Measurements from ENCODE around the gene TIMP2. TPM values are rescaled to one million over a fixed set of nuclear protein-coding genes. Genes with fewer than 3 reads are reported as not detected.

TIMP2 gene
- total RNA-seq, 1 experiment from 2014 or later = 62.4 TPM

GRCh38 chr17:78875363-78876093, 49.7 kb downstream of the TIMP2 start:
- BruUV-seq (replicated peaks) = no TSS peak
- ChIA-PET CTCF (interaction anchor here (0.6 to 0.7 kb wide), 2 partner anchors 23 to 964 kb away, joined by 3 to 4 read pairs; partner anchors contain the start of gene CBX4), POLR2A (no interaction called here)
- H3K36me3 ChIP-seq (ENCODE audit: control insufficient read depth, insufficient read depth, low read length) = no peaks in the 10 kb centered on the region
- no peak overlapping the region for H3K4me3 ChIP-seq (ENCODE audit: low read depth in 2 of 2, low read length in 2 of 2)
- ATAC-seq (no peak; the same call in 1 of the 2 replicates), DNase-seq (ENCODE audit: low read depth, low spot score) (no peak)
- no peak for TF ChIP-seq TCF7L2 (IDR thresholded peaks at IDR 0.05; ENCODE audit: low read depth, low read length)
- TF ChIP-seq POLR2AphosphoS5 (IDR thresholded peaks at IDR 0.05; ENCODE audit: low read depth, low read length) = no peak
- TF ChIP-seq SIN3A (IDR thresholded peaks at IDR 0.05; ENCODE audit: borderline replicate concordance, insufficient read depth, low read depth, low read length) = no peak
- TF ChIP-seq, protein P1, sequence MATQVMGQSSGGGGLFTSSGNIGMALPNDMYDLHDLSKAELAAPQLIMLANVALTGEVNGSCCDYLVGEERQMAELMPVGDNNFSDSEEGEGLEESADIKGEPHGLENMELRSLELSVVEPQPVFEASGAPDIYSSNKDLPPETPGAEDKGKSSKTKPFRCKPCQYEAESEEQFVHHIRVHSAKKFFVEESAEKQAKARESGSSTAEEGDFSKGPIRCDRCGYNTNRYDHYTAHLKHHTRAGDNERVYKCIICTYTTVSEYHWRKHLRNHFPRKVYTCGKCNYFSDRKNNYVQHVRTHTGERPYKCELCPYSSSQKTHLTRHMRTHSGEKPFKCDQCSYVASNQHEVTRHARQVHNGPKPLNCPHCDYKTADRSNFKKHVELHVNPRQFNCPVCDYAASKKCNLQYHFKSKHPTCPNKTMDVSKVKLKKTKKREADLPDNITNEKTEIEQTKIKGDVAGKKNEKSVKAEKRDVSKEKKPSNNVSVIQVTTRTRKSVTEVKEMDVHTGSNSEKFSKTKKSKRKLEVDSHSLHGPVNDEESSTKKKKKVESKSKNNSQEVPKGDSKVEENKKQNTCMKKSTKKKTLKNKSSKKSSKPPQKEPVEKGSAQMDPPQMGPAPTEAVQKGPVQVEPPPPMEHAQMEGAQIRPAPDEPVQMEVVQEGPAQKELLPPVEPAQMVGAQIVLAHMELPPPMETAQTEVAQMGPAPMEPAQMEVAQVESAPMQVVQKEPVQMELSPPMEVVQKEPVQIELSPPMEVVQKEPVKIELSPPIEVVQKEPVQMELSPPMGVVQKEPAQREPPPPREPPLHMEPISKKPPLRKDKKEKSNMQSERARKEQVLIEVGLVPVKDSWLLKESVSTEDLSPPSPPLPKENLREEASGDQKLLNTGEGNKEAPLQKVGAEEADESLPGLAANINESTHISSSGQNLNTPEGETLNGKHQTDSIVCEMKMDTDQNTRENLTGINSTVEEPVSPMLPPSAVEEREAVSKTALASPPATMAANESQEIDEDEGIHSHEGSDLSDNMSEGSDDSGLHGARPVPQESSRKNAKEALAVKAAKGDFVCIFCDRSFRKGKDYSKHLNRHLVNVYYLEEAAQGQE (IDR thresholded peaks at IDR 0.05; ENCODE audit: insufficient read depth in 1 of 2, low read depth in 2 of 2, low read length in 1 of 2) = no peak
- no peak for TF ChIP-seq CTCF (IDR thresholded peaks at IDR 0.05)
- H3K27ac ChIP-seq (ENCODE audit: low read length) = no peak overlapping the region
- intact Hi-C loops (cut with micrococcal nuclease; ENCODE audit: unreplicated experiment) (no loop called here), in situ Hi-C loops (cut with HindIII; ENCODE audit: low pct_unique_long_range_greater_than_20kb, low sequenced_read_pairs) (no loop called here)
- H3K9me3 ChIP-seq (ENCODE audit: control insufficient read depth, insufficient read depth, low read depth, low read length) = no peaks in the 10 kb centered on the region
- H3K4me1 ChIP-seq (ENCODE audit: control insufficient read depth, insufficient read depth, low read length) = no peaks in the 10 kb centered on the region; the same call in 1 of the 2 replicates
- H3K27me3 ChIP-seq (ENCODE audit: control insufficient read depth, insufficient read depth, low read length) = no peaks in the 10 kb centered on the region

DNA sequence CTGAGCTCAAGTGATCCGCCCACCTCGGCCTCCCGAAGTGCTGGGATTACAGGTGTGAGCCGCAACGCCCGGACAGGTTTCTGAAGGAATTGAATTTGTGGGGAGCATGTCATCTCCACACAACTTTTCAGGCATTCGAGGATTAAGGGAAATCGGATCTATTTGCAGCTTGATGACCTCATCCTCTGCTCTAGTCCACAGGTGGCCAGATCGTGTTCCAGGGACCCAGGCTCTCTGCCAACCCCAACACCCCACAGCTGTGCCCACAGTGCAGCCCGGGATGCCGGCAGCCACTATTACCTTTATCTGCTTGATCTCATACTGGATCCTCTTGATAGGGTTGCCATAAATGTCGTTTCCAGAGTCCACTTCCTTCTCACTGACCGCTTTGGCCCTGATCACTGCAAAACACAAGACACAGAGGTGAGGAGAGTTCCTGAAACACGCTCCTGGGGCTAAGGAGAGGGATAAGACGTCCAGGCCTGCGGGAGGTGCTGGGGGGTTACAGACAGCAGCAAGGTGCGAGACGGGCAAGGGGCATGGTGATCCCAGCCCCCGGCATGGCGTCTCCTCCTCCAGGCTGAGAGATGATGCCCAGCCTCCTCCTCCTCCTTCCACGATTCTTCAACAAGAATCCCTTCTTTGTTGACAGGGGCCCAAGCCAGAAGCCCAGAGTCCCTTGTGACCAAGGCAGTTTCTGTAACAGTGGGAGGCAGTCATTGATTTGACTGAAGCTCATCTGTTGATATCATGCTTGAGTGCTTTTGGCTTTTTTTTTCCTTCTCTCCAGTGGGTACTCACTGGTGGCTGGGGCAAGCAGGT, 51.5 kb downstream of the TIMP2 start:
- TF ChIP-seq POLR2AphosphoS5 (IDR thresholded peaks at IDR 0.05; ENCODE audit: low read depth, low read length) = no peak
- no peak for TF ChIP-seq CTCF (IDR thresholded peaks at IDR 0.05)
- TF ChIP-seq, protein P1 (IDR thresholded peaks at IDR 0.05; ENCODE audit: insufficient read depth in 1 of 2, low read depth in 2 of 2, low read length in 1 of 2) = no peak
- no peak for TF ChIP-seq TCF7L2 (IDR thresholded peaks at IDR 0.05; ENCODE audit: low read depth, low read length)
- no peak for TF ChIP-seq SIN3A (IDR thresholded peaks at IDR 0.05; ENCODE audit: borderline replicate concordance, insufficient read depth, low read depth, low read length)
- ChIA-PET CTCF (no interaction called here), POLR2A (interaction anchor here (0.5 to 0.6 kb wide), 3 partner anchors 376 to 1260 kb away, joined by 3 to 9 read pairs (median 3); no protein-coding TSS in a partner anchor)
- in situ Hi-C loops (cut with HindIII; ENCODE audit: low pct_unique_long_range_greater_than_20kb, low sequenced_read_pairs) (no loop called here), intact Hi-C loops (cut with micrococcal nuclease; ENCODE audit: unreplicated experiment) (no loop called here)
- DNase-seq (ENCODE audit: low read depth, low spot score) = no peak
- no peaks in the 10 kb centered on the region for H3K9me3 ChIP-seq (ENCODE audit: control insufficient read depth, insufficient read depth, low read depth, low read length)
- no peak; the same call in 1 of the 2 replicates for ATAC-seq
- no peaks in the 10 kb centered on the region for H3K27me3 ChIP-seq (ENCODE audit: control insufficient read depth, insufficient read depth, low read length)
- no peak overlapping the region for H3K4me3 ChIP-seq (ENCODE audit: low read depth in 2 of 2, low read length in 2 of 2)
- no TSS peak for BruUV-seq (replicated peaks)
- H3K36me3 ChIP-seq (ENCODE audit: control insufficient read depth, insufficient read depth, low read length) = no peaks in the 10 kb centered on the region
- no peak overlapping the region for H3K27ac ChIP-seq (ENCODE audit: low read length)
- H3K4me1 ChIP-seq (ENCODE audit: control insufficient read depth, insufficient read depth, low read length) = no peaks in the 10 kb centered on the region; the same call in 1 of the 2 replicates
